OCI-LY1 (cell line): ENCODE data around the gene RNF217.

ENCODE experiments used
- EZH2 ChIP-seq: fragments of 200-600 bp; sonication (generic), shearing (Covaris generic); IDR thresholded peaks from 2 replicates; pipeline ENCODE4 v1.8.0; 2017; ENCODE audit warnings: borderline replicate concordance, mixed run types, mild to moderate bottlenecking, antibody characterized with exemption, low read length, moderate library complexity, mixed read lengths
- TF ChIP-seq, protein P1 (sequence below): fragments of 200-600 bp; sonication (generic), shearing (Covaris generic); IDR thresholded peaks from 2 replicates; pipeline ENCODE4 v1.5.1; 2017; ENCODE audit warnings: mild to moderate bottlenecking, antibody characterized with exemption, low read length, moderate library complexity, mixed read lengths

DNA sequence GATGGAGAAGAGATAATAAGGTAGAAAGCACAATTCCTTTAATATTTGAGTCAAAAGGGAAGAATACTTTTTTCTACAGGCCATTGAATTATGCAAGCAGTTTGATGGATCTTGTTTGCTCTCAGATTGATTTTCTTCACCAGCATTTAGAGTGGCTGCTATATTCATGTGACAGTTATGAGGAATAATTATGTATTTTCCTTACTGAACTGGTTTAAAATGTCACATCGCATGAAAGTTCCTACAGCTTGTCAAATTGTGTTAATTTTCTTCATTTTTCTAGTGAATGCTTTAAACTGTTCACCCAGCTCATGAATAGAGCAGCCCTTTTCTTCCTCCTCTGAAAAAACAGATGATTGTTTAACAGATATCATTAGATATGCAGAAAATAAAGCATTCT, 153.9 kb downstream of the RNF217 start:
- TF ChIP-seq, protein P1, sequence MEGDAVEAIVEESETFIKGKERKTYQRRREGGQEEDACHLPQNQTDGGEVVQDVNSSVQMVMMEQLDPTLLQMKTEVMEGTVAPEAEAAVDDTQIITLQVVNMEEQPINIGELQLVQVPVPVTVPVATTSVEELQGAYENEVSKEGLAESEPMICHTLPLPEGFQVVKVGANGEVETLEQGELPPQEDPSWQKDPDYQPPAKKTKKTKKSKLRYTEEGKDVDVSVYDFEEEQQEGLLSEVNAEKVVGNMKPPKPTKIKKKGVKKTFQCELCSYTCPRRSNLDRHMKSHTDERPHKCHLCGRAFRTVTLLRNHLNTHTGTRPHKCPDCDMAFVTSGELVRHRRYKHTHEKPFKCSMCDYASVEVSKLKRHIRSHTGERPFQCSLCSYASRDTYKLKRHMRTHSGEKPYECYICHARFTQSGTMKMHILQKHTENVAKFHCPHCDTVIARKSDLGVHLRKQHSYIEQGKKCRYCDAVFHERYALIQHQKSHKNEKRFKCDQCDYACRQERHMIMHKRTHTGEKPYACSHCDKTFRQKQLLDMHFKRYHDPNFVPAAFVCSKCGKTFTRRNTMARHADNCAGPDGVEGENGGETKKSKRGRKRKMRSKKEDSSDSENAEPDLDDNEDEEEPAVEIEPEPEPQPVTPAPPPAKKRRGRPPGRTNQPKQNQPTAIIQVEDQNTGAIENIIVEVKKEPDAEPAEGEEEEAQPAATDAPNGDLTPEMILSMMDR = no peak
- no peak for TF ChIP-seq EZH2
